ENCODE measurements around the gene SSR2.

DNA sequence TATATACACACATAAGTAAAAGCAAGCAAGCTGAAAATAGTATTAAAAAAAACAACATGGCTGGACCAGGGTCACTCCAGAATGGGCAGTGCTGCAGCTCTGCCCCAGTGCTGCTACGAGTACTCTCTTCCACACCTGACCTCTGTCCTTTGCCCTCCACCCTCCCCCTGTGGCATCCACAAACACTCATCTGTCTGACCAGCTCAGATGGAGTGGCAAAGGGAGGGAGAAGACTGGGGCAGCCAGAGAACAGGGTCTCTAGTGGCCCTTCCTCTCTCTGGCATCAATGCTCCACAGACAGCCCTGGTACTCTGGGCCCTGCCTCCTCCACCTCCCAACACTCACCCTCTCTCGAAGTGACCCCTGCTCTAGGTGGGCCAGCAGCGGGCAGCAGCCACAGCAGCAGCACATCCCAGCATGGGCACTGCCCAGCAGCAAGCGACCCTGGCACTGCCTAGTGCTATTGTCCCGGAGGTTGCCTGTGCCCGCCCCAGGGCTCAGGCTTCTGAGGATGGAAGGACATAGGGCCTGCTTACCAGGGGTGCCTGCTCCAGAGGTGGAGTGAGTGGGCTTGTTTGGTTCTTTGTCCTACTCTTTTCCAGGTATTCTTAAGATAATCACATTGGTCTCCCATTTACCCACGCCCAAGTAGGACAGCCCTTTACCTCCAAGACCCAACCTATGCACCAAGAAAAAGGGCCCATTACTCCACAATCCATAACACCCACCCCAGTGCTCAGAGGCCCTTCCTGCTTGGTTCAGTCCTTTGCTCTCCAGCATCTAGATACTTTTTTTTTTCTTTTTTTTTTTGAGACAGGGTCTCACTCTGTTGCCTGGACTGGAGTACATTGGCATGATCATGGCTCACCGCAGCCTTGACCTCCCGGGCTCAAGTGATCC, 48.6 kb downstream of the SSR2 start:
- TF ChIP-seq, protein P1, sequence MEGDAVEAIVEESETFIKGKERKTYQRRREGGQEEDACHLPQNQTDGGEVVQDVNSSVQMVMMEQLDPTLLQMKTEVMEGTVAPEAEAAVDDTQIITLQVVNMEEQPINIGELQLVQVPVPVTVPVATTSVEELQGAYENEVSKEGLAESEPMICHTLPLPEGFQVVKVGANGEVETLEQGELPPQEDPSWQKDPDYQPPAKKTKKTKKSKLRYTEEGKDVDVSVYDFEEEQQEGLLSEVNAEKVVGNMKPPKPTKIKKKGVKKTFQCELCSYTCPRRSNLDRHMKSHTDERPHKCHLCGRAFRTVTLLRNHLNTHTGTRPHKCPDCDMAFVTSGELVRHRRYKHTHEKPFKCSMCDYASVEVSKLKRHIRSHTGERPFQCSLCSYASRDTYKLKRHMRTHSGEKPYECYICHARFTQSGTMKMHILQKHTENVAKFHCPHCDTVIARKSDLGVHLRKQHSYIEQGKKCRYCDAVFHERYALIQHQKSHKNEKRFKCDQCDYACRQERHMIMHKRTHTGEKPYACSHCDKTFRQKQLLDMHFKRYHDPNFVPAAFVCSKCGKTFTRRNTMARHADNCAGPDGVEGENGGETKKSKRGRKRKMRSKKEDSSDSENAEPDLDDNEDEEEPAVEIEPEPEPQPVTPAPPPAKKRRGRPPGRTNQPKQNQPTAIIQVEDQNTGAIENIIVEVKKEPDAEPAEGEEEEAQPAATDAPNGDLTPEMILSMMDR (IDR thresholded peaks at IDR 0.05; ENCODE audit: low read depth, low read length): no peak
- no peak for TF ChIP-seq EZH2phosphoT487 (IDR thresholded peaks at IDR 0.05; ENCODE audit: low read depth)
